NB4 (cell line): ENCODE data around the gene PCGF5.

Experiments used
- DNase-seq: peaks from one replicate; pipeline ENCODE4 v3.0.0; 2010; ENCODE audit warnings: low read depth
- H3K4me3 ChIP-seq: one replicate; pipeline ENCODE4 v1.5.1; 2011; ENCODE audit warnings: mild to moderate bottlenecking, low read depth, low read length, moderate library complexity
- CTCF ChIP-seq: IDR thresholded peaks from one replicate; pipeline ENCODE4 v1.5.1; 2012; ENCODE audit warnings: low read depth, low read length
- MAX ChIP-seq: IDR thresholded peaks from 2 replicates; pipeline ENCODE4 v1.6.1; 2011; ENCODE audit warnings: low read depth, low read length
- MYC ChIP-seq: IDR thresholded peaks from 2 replicates; pipeline ENCODE4 v1.6.1; 2011; ENCODE audit warnings: low read depth, low read length
- POLR2A ChIP-seq: IDR thresholded peaks from 2 replicates; pipeline ENCODE4 v1.6.1; 2011; ENCODE audit warnings: mild to moderate bottlenecking; ENCODE audit not compliant: insufficient read length; ENCODE audit errors: extremely low read depth

PCGF5 gene

GRCh38 chr10:91229683-91230082, 9.2 kb downstream of the PCGF5 start:
- TF ChIP-seq POLR2A: no peak
- no peak for TF ChIP-seq CTCF
- no peak for TF ChIP-seq MAX
- DNase-seq: no peak
- H3K4me3 ChIP-seq: no peak overlapping the region

- no peak for TF ChIP-seq MAX
- no peak for TF ChIP-seq MYC
- TF ChIP-seq CTCF: no peak
- TF ChIP-seq POLR2A: no peak
- DNase-seq: no peak
- no peak overlapping the region for H3K4me3 ChIP-seq
Measured at GRCh38 chr10:91238191-91238590, 17.7 kb downstream of the PCGF5 start.

- no peak overlapping the region for H3K4me3 ChIP-seq
- no peak for DNase-seq
- no peak for TF ChIP-seq POLR2A
- no peak for TF ChIP-seq MAX
- no peak for TF ChIP-seq MYC
- no peak for TF ChIP-seq CTCF
Measured at GRCh38 chr10:91239789-91240188, 19.3 kb downstream of the PCGF5 start.

- no peak overlapping the region for H3K4me3 ChIP-seq
- TF ChIP-seq POLR2A (no peak), MAX (no peak), CTCF (no peak), MYC (no peak)
- no peak for DNase-seq
Measured at GRCh38 chr10:91242940-91243339, 22.5 kb downstream of the PCGF5 start.

- DNase-seq: peak; percentile 16
- no peak overlapping the region for H3K4me3 ChIP-seq
- TF ChIP-seq POLR2A (no peak), MYC (no peak), CTCF (no peak), MAX (no peak)
Measured at GRCh38 chr10:91247360-91248111, 27.1 kb downstream of the PCGF5 start.

- TF ChIP-seq MYC: no peak
- H3K4me3 ChIP-seq: no peak overlapping the region
- DNase-seq: no peak
Measured at GRCh38 chr10:91249700-91250099, 29.2 kb downstream of the PCGF5 start.
